Suprapubic skin (tissue), 4 donors: ENCODE results near the gene TIAM1. TPM values are rescaled to one million over a fixed set of nuclear protein-coding genes. Genes with fewer than 3 reads are reported as not detected.
A peak's percentile ranks its signal among the peaks of the same experiment; 100 is the strongest.

Source experiments
- DNase-seq, 2 donors: peaks; one replicate each; pipeline ENCODE4 v3.0.0-alpha.2; 2019; ENCODE audit warnings: low spot score in 2 of 2
- H3K27ac ChIP-seq: fragments of 200-600 bp; sonication (generic); one replicate; pipeline ENCODE4 v1.5.1; 2019
- H3K27me3 ChIP-seq: fragments of 200-600 bp; sonication (generic); one replicate; pipeline ENCODE4 v1.5.1; 2019
- H3K36me3 ChIP-seq: fragments of 200-600 bp; sonication (generic); one replicate; pipeline ENCODE4 v1.5.1; 2019
- H3K4me1 ChIP-seq: fragments of 200-600 bp; sonication (generic); one replicate; pipeline ENCODE4 v1.5.1; 2019
- H3K4me3 ChIP-seq: fragments of 200-600 bp; sonication (generic); one replicate; pipeline ENCODE4 v1.5.1; 2019; ENCODE audit warnings: mild to moderate bottlenecking
- H3K9me3 ChIP-seq: fragments of 200-600 bp; sonication (generic); one replicate; pipeline ENCODE4 v1.5.1; 2019
- CTCF ChIP-seq, 2 donors: fragments of 200-600 bp in 1 of 2; fragments of 450-650 bp in 1 of 2; sonication (generic) in 1 of 2; IDR thresholded peaks; one replicate each; pipeline ENCODE4 v1.5.1; 2016 to 2019; ENCODE audit warnings: antibody characterized with exemption in 2 of 2, mild to moderate bottlenecking in 1 of 2, moderate library complexity in 1 of 2
- EP300 ChIP-seq: sonication (generic); formaldehyde crosslinking; IDR thresholded peaks from one replicate; pipeline ENCODE4 v1.6.1; 2017; ENCODE audit warnings: antibody characterized with exemption
- POLR2A ChIP-seq, 2 donors: fragments of 450-650 bp; IDR thresholded peaks; one replicate each; pipeline ENCODE4 v1.6.1; 2017; ENCODE audit warnings: antibody characterized with exemption in 2 of 2, mild to moderate bottlenecking in 2 of 2, moderate library complexity in 2 of 2
- POLR2AphosphoS5 ChIP-seq, 3 donors: sonication (generic); formaldehyde crosslinking; IDR thresholded peaks; one replicate each; pipeline ENCODE4 v1.6.1; 2017; ENCODE audit warnings: antibody characterized with exemption in 3 of 3
- WGBS: methylation state at CpG from one replicate; pipeline ENCODE4 v1.1.5; 2018; 5-methylcytosine and 5-hydroxymethylcytosine counted together
- total RNA-seq, 4 donors: library from RNA; depleted of rRNA; stranded (reverse); fragments of >200 nt; gene quantifications; one replicate each; pipeline ENCODE4 v1.1.0, GENCODE V29; 2016

TIAM1 gene
- total RNA-seq, 4 donors from 2014 or later, result 71.9 to 135 (median 87.9) TPM

GRCh38 chr21:31225713-31226112, 118.3 kb downstream of the TIAM1 start:
- Histone ChIP-seq H3K4me1 (peaks cover 17% of the 10 kb centered on the region), H3K36me3 (peaks cover 16% of the 10 kb centered on the region)
- 92% methylated on average over 11 of the region's 11 CpGs for WGBS

GRCh38 chr21:31222142-31222541, 121.9 kb downstream of the TIAM1 start:
- no peak overlapping the region for H3K4me3 ChIP-seq
- no peaks in the 10 kb centered on the region for H3K9me3 ChIP-seq
- peaks cover 43% of the 10 kb centered on the region for H3K4me1 ChIP-seq
- no peak for DNase-seq
- H3K27ac ChIP-seq, result peak overlapping the region; percentile 39
- no peak for TF ChIP-seq CTCF (IDR thresholded peaks at IDR 0.05)
- TF ChIP-seq POLR2A (IDR thresholded peaks at IDR 0.05), result no peak
- TF ChIP-seq POLR2AphosphoS5 (IDR thresholded peaks at IDR 0.05), result no peak
- no peak for TF ChIP-seq EP300
- H3K27me3 ChIP-seq, result no peaks in the 10 kb centered on the region
- H3K36me3 ChIP-seq, result peaks cover 13% of the 10 kb centered on the region
- WGBS, result 38% methylated on average over 6 of the region's 6 CpGs

More at GRCh38 chr21:31225713-31226112, 118.3 kb downstream of the TIAM1 start:
- DNase-seq, result no peak
- Histone ChIP-seq H3K9me3 (no peaks in the 10 kb centered on the region), H3K27me3 (no peaks in the 10 kb centered on the region), H3K4me3 (no peak overlapping the region), H3K27ac (no peak overlapping the region)
- no peak for TF ChIP-seq POLR2A (IDR thresholded peaks at IDR 0.05)
- TF ChIP-seq EP300, result no peak
- TF ChIP-seq CTCF (IDR thresholded peaks at IDR 0.05), result no peak
- TF ChIP-seq POLR2AphosphoS5 (IDR thresholded peaks at IDR 0.05), result no peak

- Histone ChIP-seq H3K36me3 (peaks cover 13% of the 10 kb centered on the region), H3K9me3 (no peaks in the 10 kb centered on the region), H3K27ac (peak overlapping the region; percentile 48), H3K4me3 (no peak overlapping the region), H3K4me1 (peaks cover 43% of the 10 kb centered on the region), H3K27me3 (no peaks in the 10 kb centered on the region)
- no peak for TF ChIP-seq POLR2A (IDR thresholded peaks at IDR 0.05)
- no peak for TF ChIP-seq CTCF (IDR thresholded peaks at IDR 0.05)
- no peak for TF ChIP-seq EP300
- TF ChIP-seq POLR2AphosphoS5 (IDR thresholded peaks at IDR 0.05), result no peak
- WGBS, result 77% methylated on average over 5 of the region's 5 CpGs
- no peak for DNase-seq
Observed at GRCh38 chr21:31221043-31221442, 123.0 kb downstream of the TIAM1 start.

- Histone ChIP-seq H3K36me3 (peaks cover 13% of the 10 kb centered on the region), H3K27me3 (no peaks in the 10 kb centered on the region), H3K4me3 (no peak overlapping the region), H3K27ac (peak overlapping the region; percentile 48), H3K9me3 (no peaks in the 10 kb centered on the region), H3K4me1 (peaks cover 43% of the 10 kb centered on the region)
- 78% methylated on average over 1 of the region's 1 CpG for WGBS
- TF ChIP-seq POLR2AphosphoS5 (IDR thresholded peaks at IDR 0.05), result no peak
- TF ChIP-seq POLR2A (IDR thresholded peaks at IDR 0.05), result no peak
- no peak for TF ChIP-seq EP300
- TF ChIP-seq CTCF (IDR thresholded peaks at IDR 0.05), result no peak
- DNase-seq, result no peak
Observed at GRCh38 chr21:31220575-31220974, 123.5 kb downstream of the TIAM1 start.

- Histone ChIP-seq H3K27me3 (no peaks in the 10 kb centered on the region), H3K4me1 (peaks cover 43% of the 10 kb centered on the region), H3K9me3 (no peaks in the 10 kb centered on the region), H3K27ac (peak overlapping the region; percentile 76), H3K4me3 (peak overlapping the region; percentile 23), H3K36me3 (no peaks in the 10 kb centered on the region)
- no peak for TF ChIP-seq EP300
- peak in 1 of 3 donors; percentile 88 for TF ChIP-seq POLR2AphosphoS5 (IDR thresholded peaks at IDR 0.05)
- DNase-seq, result peak; percentile 82 to 89
- 13% methylated on average over 12 of the region's 12 CpGs for WGBS
Observed at GRCh38 chr21:31218830-31219608, 125.0 kb downstream of the TIAM1 start.
